ENCODE data around the gene TMEM132C. TPM values are rescaled to one million over a fixed set of nuclear protein-coding genes. Genes with fewer than 3 reads are reported as not detected.

The TMEM132C gene
- total and polyA plus RNA-seq, 2 of the 8 experiments (the other 6 are each of a cell fraction or from before 2014, with no cell fraction given) = 0.23 to 0.76 TPM

DNA sequence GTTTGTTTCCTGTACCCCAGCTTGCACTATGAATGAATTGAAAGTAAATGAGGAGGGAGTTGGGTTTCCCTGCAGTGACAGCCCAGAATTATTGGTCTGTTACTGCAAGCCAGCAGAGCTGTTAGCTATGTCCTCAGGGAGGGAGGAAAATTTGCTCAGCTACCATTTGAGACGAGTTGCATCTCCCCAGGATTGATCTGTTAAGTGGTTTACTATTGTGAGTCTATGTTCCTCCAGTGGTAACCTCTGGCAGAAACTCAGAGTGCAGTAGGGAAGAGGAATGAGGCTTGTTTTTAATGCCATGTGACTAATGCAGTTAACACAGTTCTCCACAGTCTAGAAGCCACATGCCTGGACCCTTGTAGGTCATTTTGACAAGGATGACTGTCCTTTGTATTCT, 382.9 kb downstream of the TMEM132C start (continued):
- no peak for TF ChIP-seq HDAC2 (IDR thresholded peaks at IDR 0.05; ENCODE audit: borderline replicate concordance in 1 of 2, low read depth in 2 of 2, low read length in 2 of 2)
